A673 (cell line): Measurements from ENCODE around the gene PCBP3. TPM values are rescaled to one million over a fixed set of nuclear protein-coding genes. Genes with fewer than 3 reads are reported as not detected.

ENCODE experiments used
- BruUV-seq: library from RNA; stranded (reverse); fragments of 400-500 nt; replicated peaks from 2 replicates; lab custom pipeline; 2021; lab: Mats Ljungman, UMichigan
- CTCF ChIA-PET: fragments of 300-600 bp; sonication (Branson Sonifier 250); formaldehyde crosslinking; loops from one replicate; lab custom pipeline; 2022; ENCODE audit warnings: antibody characterized with exemption; lab: Charles Lee
- POLR2A ChIA-PET: fragments of 300-600 bp; sonication (Branson Sonifier 250); formaldehyde crosslinking; loops from one replicate; lab custom pipeline; 2022; ENCODE audit warnings: antibody characterized with exemption; ENCODE audit not compliant: low non-redundant PET; lab: Charles Lee
- DNase-seq: peaks from one replicate; pipeline ENCODE4 v3.0.0-alpha.2; 2015; ENCODE audit warnings: low spot score
- H3K27ac ChIP-seq: fragments of 200-600 bp; sonication (generic); 2 replicates; pipeline ENCODE4 v1.5.1; 2016; ENCODE audit warnings: mixed run types, low read depth, mild to moderate bottlenecking, mixed read lengths, antibody characterized with exemption, low read length; ENCODE audit not compliant: poor library complexity, severe bottlenecking
- H3K27me3 ChIP-seq: fragments of 200-600 bp; sonication (generic); replicated peaks from 2 replicates; pipeline ENCODE4 v1.6.1; 2017; ENCODE audit warnings: mixed run types, low read depth, mild to moderate bottlenecking, mixed read lengths, antibody characterized with exemption, low read length; ENCODE audit not compliant: insufficient read depth, poor library complexity
- H3K36me3 ChIP-seq: fragments of 200-600 bp; sonication (generic); 2 replicates; pipeline ENCODE4 v1.6.1; 2016; ENCODE audit warnings: mixed run types, mild to moderate bottlenecking, mixed read lengths, antibody characterized with exemption, low read length; ENCODE audit not compliant: insufficient read depth, poor library complexity, severe bottlenecking
- H3K4me1 ChIP-seq: fragments of 200-600 bp; sonication (generic); 2 replicates; pipeline ENCODE4 v1.6.1; 2017; ENCODE audit warnings: mixed run types, mild to moderate bottlenecking, mixed read lengths, antibody characterized with exemption, low read length; ENCODE audit not compliant: insufficient read depth, poor library complexity, severe bottlenecking
- H3K4me3 ChIP-seq: fragments of 200-600 bp; sonication (generic); 2 replicates; pipeline ENCODE4 v1.5.1; 2016; ENCODE audit warnings: low read depth, mixed run types, mild to moderate bottlenecking, mixed read lengths, low read length; ENCODE audit not compliant: poor library complexity, severe bottlenecking
- H3K9me3 ChIP-seq: fragments of 200-600 bp; sonication (generic); 2 replicates; pipeline ENCODE4 v1.6.1; 2016; ENCODE audit warnings: mixed run types, low read depth, mild to moderate bottlenecking, mixed read lengths, antibody characterized with exemption, low read length; ENCODE audit not compliant: poor library complexity, severe bottlenecking
- CTCF ChIP-seq: fragments of 300-800, 200-600 bp; sonication (generic); conservative IDR thresholded peaks from 2 replicates; pipeline ENCODE4 v1.5.1; 2017; ENCODE audit warnings: low read depth, mild to moderate bottlenecking, antibody characterized with exemption, low read length, moderate library complexity, mixed read lengths
- EZH2 ChIP-seq: fragments of 200-600 bp; sonication (generic); IDR thresholded peaks from 2 replicates; pipeline ENCODE4 v1.6.1; 2017; ENCODE audit warnings: borderline replicate concordance, low read depth, mild to moderate bottlenecking, mixed read lengths, antibody characterized with exemption, low read length; ENCODE audit not compliant: poor library complexity, severe bottlenecking
- intact Hi-C: fragments of 100-400 bp; cut with micrococcal nuclease; formaldehyde crosslinking; loops from one replicate; pipeline ENCODE4 v1.10.0; 2022; ENCODE audit not compliant: unreplicated experiment
- total RNA-seq: library from RNA; stranded (reverse); gene quantifications from 2 replicates; pipeline ENCODE4 v1.2.3, GENCODE V29; 2021

The PCBP3 gene
- total RNA-seq, 1 experiment from 2014 or later: 25.6 TPM

- POLR2A ChIA-PET: no interaction called here
- CTCF ChIA-PET: no interaction called here
- no peak for TF ChIP-seq EZH2
- no peak for TF ChIP-seq CTCF
- intact Hi-C loops: no loop called here
- no peak overlapping the region for H3K4me3 ChIP-seq
- H3K27ac ChIP-seq: no peak overlapping the region
- no TSS peak for BruUV-seq
- no peak for DNase-seq
- no peaks in the 10 kb centered on the region for H3K9me3 ChIP-seq
- H3K4me1 ChIP-seq: peaks cover 27% of the 10 kb centered on the region
- no peaks in the 10 kb centered on the region for H3K36me3 ChIP-seq
- H3K27me3 ChIP-seq: no peaks in the 10 kb centered on the region
Measured at GRCh38 chr21:45764792-45765191, 121.3 kb downstream of the PCBP3 start.

DNA sequence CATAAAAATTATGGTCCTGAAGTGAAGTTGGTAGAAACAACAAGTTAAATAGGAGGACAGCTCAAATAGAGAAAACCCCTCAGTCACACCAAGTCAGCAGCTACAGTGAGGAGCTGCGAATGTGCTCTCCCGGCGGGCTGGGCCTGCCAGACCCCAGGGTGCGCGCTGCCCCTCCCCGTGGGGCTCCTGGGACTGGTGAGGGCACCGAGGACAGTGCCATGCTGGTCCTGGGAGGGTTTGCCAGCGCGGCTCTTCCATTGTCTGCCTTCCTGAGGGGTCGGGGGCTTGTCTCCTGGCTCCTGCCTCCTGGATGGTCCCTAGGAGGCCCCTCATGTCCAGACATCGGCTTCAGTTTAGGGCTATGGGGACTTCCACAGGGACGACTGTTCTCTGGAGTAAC is 121.8 kb downstream of the PCBP3 start:
- no peak for DNase-seq
- H3K4me3 ChIP-seq: no peak overlapping the region
- H3K27me3 ChIP-seq: no peaks in the 10 kb centered on the region
- H3K4me1 ChIP-seq: peaks cover 27% of the 10 kb centered on the region
- no peaks in the 10 kb centered on the region for H3K9me3 ChIP-seq
- CTCF ChIA-PET: no interaction called here
- no peak for TF ChIP-seq CTCF
- no peak for TF ChIP-seq EZH2
- no TSS peak for BruUV-seq
- H3K36me3 ChIP-seq: no peaks in the 10 kb centered on the region
- POLR2A ChIA-PET: no interaction called here
- H3K27ac ChIP-seq: no peak overlapping the region
- intact Hi-C loops: no loop called here

- H3K4me1 ChIP-seq: peaks cover 28% of the 10 kb centered on the region
- no peaks in the 10 kb centered on the region for H3K27me3 ChIP-seq
- no peak for DNase-seq
- intact Hi-C loops: no loop called here
- CTCF ChIA-PET: no interaction called here
- BruUV-seq: no TSS peak
- no peak overlapping the region for H3K27ac ChIP-seq
- no peak overlapping the region for H3K4me3 ChIP-seq
- POLR2A ChIA-PET: no interaction called here
- H3K9me3 ChIP-seq: no peaks in the 10 kb centered on the region
- TF ChIP-seq CTCF (no peak), EZH2 (no peak)
- H3K36me3 ChIP-seq: no peaks in the 10 kb centered on the region
Measured at GRCh38 chr21:45766055-45766454, 122.5 kb downstream of the PCBP3 start.
